Middle frontal gyrus (tissue), 1 donor: ENCODE data around the gene ACTR1A.
"Not testable (repeated sequence)": the region's sequence is repeated elsewhere in the genome, so short reads cannot be mapped to it uniquely, and the experiment has no call there.

Experiments
- DNase-seq: peaks from one replicate; pipeline ENCODE4 v3.0.0-alpha.2; 2015; ENCODE audit warnings: low spot score; ENCODE audit errors: extremely low spot score

Gene ACTR1A

DNA sequence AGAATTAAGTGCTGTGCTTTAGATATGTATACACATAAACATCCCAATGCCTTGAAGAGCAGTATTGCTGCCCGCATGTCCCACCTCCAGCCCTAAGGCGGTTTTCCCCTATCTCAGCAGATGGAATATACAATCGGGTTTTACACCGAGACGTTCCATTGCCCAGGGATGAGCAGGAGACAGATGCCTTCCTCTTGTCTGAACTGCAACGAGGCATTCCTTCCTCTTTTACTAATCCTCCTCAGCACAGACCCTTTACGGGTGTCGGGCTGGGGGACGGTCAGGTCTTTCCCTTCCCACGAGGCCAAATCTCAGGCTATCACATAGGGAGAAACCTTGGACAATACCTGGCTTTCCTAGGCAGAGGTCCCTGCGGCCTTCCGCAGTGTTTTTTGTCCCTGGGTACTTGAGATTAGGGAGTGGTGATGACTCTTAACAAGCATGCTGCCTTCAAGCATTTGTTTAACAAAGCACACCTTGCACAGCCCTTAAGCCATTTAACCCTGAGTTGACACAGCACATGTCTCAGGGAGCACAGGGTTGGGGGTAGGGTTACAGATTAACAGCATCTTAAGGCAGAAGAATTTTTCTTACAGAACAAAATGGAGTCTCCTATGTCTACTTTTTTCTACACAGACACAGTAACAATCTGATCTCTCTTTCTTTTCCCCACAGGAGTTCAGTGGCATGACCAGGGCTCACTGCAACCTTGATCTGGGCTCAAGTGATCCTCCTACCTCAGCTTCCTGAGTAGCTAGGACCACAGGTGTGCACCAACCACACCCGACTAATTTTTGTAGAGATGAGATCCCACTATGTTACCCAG lies 47.6 kb downstream of the ACTR1A start:
- DNase-seq: not testable (repeated sequence)

DNA sequence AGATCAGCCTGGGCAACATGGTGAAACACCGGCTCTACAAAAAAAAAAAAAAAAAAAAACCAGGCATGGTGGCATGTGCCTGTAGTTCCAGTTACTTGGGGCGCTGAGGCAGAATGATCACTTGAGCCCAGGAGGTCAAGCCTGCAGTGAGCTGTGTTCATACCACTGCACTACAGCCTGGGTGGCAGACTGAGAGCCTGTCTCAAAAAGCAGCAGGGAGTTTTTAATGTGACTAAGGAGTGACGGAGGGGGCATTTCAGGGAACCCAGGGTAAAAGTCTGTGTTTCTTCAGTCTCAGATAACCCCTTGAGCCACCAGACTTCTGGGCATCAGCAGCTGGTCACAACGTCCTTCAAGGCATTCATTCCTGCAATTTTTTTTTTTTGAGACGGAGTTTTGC lies 49.0 kb downstream of the ACTR1A start:
- no peak for DNase-seq

DNA sequence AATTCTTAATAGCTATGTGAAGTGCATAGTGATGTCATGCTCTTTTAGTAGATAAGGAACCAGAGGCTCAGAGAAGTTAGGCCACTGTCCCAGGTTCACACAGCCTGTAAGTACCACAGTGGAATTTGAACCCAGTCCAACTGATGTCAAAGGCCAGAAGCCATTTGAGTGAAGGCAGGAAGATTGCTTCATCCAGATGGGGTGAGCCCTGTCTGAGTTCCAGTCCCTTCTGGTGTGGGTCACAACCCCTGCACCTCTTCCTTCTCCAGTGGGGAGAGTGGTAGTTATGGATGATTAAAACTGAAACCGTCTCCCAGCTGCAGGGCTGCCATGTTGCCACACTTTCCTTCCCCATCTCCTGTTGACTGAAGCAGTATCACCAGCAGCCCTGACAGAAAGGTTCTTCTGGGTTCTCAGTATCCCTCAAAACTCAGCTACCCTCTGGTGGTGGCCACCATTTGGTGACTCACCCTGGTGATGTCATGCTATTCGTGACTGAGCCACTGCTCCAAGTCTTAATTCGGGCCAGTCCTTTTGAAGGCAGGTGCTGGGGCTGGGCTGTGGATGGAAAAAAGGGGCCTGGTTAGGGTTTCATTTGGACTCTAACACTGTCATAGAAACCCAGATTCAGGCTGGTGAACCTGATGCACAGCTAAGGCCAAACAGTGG lies 49.7 kb downstream of the ACTR1A start:
- DNase-seq: no peak

DNA sequence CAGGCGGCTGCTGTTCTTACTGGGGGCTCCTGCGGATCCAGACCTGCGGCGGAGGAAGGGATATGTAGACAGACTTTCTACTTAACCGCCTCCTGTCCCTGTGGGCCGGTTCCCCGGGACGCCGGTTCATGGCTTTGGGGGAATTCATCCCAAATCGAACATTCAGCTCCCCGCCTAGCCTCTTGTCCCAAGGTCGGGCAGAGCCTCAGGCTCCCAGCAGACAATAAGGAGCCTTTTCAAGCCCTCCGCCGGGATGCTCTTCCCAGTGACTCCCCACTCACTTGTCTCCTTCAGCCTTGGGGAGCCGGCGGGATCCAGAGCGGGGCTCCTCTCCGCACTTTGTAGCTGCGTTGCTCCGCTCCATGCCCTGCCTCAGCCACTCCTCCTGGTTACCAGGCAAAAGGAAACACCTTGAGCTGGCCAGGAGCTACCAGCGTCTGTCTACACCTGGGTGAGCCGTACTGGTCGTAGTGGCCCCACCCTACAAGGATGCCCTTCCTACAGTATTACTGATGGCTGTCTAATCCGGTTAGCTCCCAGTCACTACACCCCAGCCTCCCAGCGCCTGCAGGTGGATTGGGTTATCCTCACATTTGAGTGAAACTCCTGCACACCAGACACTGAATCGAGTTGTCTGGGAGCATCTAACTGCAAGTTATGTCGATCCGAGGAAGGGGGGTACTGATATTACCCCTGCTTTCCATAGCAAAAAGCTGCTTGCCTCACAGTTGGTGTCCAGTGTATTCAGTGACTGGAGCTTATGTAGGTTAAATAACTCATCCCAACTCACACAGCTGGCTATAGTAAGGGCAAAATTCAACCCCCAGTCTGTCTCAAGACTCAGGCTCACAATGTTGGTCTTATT lies 51.2 kb downstream of the ACTR1A start, which contains the start of gene C10orf95:
C10orf95 (minus strand) TSS at position 439 of the 865 bp plus-strand sequence. CDS start 450 bp downstream, outside the sequence.
- DNase-seq: no peak

DNA sequence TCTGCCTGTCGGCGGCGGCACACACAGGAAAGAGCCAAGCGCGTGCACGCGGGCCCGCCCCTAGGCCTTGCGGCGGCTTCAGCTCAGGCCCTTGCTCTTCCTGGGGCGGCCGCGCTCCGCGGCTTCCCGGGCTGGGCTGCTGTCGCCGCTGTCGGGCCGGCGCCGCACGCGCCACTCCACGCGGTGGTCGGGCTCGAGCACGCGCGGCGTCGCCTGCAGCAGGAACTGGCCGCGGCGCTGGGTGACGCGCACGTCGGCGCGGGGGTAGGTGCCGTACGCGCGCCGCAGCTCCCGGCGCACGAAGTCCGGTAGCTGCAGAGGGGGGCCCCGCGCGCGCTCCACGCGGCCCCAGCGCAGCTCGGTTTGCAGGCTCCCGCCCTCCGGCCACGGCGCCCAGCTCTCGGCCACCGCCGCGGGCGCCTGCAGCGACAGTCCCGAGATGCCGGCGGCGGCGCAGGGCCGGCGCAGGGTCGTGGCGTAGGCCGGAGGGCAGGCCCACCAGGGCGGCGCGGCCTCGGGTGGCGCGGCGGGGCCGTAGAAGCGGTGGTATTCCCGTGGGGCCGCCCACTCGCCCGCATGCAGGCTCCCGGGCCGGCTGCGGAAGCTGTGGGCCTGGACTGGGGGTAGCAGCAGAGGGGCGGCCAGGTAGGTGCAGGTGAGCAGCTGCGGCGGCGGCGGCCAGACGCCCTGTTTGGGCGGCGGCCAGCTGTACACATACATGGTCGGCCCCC lies 52.0 kb downstream of the ACTR1A start:
- peak; percentile 85 for DNase-seq

DNA sequence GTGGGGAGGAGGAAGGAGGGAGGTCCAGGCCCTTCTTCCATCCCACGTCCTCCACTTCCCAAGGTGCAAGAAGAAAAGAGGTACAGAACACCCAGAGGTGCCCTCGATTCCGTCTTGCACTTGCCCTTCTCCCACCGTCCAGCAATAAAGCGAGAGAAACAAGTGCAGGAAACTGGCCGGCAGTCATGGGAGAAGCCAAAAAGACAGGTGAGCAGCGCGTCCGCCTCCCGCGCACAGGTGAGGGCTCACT lies 52.5 kb downstream of the ACTR1A start:
- DNase-seq: no peak

DNA sequence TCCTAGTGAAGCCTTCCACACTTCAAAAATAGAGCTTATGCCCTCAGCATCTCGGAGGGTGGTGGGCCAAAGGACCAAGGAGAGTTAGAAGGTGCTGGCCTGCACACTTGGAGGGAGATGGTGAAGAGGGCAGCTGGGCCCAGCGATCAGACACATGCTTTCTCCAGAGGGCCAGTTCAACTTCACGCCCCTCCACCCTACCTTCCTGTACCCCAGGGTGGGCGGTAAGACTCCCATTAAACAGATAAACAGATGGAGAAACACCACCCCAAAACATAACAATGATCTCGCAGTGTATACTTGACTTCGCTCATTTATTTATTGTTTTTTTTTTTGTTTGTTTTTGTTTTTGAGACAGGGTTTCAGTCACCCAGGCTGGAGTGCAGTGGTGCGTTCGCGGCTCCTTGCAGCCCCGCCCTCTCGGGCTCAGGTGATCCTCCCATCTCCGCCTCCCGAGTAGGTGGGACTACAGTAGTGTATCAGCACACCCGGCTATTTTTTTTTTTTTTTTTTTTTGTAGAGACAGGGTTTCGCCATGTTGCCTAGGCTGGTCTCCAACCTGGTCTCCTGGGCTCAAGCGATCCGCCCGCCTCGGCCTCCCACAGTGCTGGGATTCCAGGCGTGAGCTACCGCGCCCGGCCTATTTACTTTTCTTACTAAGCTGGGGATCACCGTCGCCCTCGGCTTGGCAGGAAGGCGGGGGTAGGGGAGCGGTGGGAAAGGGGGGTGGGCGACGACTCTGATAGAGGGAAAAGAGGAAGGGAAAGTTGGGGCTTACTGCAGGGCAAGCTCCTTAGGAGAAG lies 53.0 kb downstream of the ACTR1A start:
- DNase-seq: no peak

DNA sequence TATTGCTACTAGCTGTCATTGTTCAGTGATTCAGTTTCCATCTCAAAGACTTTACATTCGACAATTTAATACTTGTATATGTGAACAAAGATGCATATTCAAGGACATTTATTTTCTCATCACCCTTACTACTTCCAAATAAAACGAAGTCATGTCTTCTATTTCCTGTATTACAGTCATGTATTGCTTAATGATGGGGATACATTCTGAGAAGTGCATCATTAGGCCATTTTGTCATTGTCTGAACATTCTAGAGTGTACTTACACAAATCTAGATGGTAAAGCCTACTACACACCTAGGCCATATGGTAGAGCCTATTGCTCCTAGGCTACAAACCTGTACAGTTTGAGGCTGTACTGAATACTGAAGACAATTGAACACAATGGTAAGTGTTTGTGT lies 57.7 kb downstream of the ACTR1A start:
- DNase-seq: no peak

DNA sequence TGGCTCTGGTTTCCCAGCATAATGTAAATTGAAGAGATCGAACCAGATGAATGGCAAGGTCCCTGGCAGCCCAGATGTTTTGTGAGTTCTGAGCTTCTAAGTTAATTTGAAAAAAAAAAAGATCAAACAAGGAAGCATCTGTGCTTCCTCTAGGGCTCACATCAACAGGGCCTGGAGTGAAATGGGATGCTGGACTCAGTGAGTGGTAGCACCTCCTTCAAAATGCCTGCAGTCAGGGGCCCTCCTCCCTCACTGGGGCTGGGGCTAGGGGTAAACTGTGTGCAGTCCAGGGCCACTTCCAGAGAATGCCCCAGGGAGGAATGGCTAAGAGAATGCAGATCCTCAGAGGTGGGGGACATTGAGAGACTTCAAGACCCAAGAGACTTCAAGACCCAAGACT lies 64.1 kb downstream of the ACTR1A start:
- DNase-seq: no peak

DNA sequence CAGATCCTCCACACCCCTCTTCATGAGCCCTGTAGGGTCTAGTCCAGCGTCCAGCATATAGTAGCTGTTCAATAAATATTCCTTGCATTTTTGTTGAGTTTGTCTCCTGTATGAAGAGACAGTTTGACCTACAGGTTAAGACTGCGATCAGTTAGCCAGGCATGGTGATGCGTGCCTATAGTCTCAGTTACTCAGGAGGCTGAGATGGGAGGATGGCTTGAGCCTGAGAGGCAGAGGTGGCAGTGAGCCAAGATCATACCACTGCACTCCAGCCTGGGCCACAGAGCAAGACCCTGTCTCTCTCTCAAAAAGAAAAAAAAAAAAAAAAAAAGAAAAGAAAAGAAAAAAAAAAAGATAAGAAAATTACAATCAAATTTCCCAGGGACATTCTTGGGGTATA lies 65.0 kb downstream of the ACTR1A start:
- no peak for DNase-seq

DNA sequence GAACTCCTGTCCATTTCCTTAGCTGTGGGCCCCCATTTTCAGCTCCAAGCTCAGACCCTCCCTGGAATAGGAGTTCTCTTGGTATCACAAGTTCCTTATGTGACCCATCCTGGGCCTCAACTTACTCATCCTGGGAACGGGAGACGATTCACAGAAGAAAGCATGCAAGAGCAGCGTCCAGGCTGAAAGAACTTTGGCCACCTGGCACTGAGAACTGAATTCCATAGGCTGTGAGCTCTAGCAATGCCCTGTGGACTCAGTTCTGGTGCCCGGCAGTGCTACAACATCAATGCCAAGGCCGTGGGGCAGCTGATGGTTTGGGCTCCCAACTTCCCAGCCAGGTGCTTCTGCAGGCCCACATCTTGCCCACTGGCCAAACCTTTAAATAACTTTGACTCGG lies 66.2 kb downstream of the ACTR1A start:
- DNase-seq: no peak

DNA sequence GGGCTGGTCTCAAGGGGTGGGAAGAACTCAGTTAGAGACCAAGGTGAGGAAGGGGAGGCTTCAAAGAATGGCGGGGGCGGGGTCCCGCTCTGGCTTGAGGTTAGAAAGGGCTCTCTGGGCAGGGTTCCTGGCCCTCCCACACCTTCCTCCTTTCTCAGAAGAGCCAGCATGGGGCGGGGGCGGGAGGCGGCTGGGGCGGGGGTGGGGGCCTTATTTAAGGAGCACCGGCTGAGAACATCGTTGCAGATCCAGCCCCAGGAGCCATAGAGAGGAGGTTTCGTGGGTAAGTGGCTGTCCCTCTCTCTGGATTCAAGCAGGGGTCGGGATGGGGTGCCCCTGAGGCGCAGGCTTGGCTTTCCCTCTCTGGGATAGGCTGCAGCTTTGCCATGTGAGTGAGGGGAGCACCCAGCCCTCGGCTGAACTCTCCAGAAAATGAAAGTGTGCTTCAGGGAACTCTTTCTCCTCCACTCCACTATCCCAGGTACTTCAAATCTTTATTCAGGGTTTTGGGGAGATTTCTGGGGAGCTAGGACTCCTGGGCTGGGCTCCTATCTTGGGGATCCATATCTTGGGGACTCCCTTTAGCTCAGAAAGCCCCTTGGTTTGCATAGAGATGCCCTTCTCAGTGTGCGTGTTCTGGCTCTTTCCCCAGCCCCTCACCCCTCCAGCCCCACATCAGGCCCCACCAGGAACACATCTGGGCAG lies 66.8 kb downstream of the ACTR1A start:
- no peak for DNase-seq

DNA sequence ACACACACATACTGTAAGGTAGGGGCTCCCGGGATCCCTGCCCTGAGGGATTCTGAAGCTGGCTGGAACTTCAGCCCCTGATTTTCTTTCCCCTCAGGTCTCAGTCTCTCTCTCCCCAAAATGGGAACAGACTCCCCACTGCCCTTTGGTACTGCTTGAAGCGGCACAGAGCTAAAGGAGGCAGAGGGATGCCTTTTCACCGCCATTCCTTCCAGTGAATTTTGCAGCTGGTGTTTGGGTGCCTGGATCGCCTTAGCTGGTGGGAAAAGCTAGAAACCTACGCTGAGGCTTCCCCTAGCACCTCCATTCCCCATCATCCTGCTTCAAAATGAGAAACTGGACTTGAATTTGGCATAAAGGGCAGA lies 67.4 kb downstream of the ACTR1A start:
- no peak for DNase-seq

DNA sequence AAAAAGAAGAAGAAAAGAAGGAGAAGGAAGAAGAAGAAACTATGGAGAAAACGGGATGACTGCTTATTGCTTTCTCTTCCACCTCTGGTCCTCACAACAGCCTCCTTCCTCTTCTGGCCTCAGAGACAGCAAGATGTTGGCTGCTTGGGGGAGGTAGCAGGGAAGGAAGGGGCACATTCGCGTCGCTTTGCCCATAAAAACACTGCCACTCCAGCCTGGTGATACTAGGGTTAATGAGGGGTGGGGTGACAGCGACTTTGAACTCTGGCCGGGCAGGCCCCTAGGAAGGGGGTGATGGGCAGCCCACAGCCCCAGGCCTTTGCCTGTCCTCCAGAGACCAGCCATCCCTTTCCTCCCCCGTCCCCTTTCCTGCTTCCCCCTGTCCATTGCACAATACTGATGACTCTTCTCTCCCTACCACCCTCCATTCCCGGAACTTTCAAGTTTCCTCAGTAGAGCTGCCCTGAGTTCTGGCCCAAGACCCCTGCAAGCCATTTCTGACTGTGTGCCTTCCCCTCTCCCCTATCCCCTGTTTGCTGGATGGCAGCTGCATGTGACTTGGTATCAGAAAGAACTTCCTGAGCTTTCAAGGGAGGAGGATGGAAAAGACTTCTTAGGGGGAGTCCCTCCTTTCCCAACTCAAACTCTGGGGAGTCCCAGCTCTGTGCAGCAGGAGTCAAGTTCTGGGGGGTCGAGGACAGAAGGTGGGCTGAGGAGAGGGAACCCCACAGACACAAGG lies 67.9 kb downstream of the ACTR1A start:
- no peak for DNase-seq

DNA sequence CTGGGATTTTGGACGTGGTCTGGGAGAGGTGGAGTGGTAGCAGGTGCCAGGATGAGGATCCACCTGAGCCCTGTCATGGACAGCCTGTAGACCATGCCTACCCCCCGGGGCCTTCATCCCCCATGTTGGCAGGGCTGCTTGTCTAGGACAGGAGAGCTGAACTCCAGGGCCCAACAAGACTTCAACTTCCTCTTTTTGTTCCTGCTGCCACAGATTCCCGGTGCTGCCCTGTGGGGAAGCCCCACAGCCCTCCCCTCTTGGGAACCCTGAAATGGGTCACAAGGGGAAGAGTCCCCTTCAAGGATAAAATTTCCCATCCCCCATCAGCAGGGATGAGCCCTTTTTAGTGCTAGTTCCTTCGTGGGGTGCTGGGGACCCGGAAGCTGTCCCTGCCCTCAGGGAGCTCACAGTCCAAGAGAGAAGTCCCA lies 68.9 kb downstream of the ACTR1A start:
- no peak for DNase-seq

DNA sequence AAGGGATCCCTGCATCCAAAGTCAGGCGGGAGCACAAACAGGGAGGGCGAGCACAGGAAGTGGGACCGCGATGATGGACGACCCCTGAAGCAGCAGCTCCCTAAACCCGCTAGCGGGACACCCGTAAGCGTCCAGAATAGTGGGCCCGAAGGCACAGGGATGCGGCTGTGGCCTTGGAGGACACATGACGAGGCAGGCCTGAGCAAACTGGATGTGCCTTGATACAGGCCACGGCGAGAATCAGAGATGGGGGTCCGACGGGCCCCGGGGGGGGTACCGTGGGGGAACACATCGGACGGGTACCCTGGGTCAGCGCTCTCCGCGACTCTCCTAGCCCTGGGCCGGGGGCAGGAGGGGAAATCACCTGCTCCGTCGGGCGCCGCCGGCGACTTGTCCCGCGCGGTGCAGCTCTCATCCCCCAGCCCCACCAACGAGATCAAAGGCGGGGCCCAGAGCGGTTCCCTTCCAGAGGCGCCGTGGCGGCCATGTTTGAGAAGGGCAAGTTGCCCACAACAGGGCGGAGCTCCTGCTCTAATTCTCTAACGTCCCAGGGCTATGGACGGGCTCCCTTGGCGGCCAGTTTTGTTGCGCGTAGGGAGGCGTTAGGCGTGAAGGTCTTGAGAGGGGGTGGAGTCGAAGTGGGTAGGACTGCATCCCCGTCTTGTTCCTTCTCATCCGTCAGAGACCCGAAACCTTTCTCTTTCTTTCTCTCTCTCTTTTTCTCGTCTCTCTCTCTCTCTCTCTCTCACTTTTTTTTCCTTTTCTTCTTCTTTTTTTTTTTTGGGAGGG lies 70.2 kb downstream of the ACTR1A start, which contains the start of gene CUEDC2:
CUEDC2 (minus strand) TSS at position 413 of the 789 bp plus-strand sequence. CDS start 7,386 bp downstream, outside the sequence.
- peak; percentile 96 for DNase-seq

DNA sequence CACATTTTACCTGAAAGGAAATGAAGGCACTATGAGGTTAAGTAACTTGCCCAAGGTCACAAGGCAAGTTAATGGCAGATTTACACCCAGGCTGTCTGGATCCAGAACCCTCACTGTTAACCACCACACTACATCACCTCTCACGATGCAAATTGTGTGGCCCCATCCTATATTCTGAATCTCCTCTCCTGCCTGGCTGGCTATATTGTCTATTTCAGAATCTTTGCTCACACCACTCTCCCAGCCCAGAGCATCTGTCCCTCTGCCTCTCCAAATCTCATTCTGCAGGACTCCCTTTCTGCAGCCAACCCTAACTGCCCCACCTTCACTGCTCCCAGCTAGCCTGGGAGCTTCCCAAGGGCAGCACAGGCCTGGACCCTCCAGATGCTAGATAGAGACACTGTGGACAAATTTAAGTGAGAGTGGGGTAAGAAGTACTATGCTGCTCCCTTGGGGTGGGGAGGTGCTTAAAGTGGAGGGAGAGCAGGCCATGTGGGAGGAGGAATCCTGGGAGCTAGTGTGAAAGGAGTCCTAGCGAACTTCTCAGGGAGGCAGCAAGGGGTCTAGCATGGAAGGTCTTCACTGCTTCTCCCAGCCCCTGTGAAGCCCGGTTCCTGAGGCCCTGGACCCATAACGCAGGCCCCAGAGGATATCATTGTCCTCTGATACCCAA lies 70.9 kb downstream of the ACTR1A start:
- no peak for DNase-seq

DNA sequence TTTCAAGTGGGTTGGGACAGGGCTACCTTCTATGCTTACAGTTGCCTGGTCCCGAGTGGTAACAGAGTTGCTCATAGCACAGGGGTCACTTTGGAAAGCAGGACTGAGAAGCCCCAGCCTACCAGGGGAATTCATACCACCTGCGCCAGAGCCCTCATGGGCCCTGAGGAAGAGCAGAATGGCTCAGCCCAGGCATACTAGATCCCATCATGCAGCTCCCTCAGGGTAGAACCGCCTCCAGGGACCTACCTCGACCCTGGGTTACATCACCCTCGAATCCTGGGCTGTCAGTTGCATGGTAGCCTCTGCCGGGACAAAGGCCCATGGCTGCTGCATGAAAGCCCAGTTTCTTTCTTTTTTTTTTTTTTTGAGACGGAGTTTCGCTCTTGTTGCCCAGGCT lies 73.0 kb downstream of the ACTR1A start:
- no peak for DNase-seq
